ENCODE measurements around the gene POLR2I.

DNA sequence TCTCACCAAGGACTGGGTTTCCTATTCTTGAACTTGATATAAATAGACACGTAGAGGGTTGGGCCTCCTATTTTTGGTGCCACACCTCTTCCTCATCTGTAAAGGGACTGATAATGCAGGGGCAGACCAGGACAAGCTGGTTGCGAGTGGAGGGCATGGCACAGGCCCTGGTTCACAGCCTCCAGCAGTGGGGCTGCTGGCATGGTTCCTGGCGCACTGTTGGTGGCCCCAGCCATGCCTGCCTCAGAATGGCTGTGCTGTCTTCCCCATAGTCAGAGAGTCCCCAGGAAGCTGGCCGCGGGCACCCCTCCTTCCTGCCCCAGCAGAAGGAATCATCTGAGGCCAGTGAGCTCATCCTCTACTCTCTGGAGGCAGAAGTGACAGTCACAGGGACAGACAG, 14.2 kb downstream of the POLR2I start:
- TF ChIP-seq CTCF (conservative IDR thresholded peaks at IDR 0.05; ENCODE audit: low read depth, low read length) (no peak), EZH2 (IDR thresholded peaks at IDR 0.05; ENCODE audit: borderline replicate concordance, low read depth, low read length, poor library complexity, severe bottlenecking) (no peak)
